SH-SY5Y (cell line): ENCODE results near the gene AGAP1.

Experiments
- GATA2 ChIP-seq: IDR thresholded peaks from 2 replicates; pipeline ENCODE4 v1.6.1; 2011; ENCODE audit warnings: mild to moderate bottlenecking, low read depth, low read length
- GATA3 ChIP-seq: IDR thresholded peaks from 2 replicates; pipeline ENCODE4 v1.6.1; 2011; ENCODE audit warnings: low read depth, mild to moderate bottlenecking, low read length, moderate library complexity

DNA sequence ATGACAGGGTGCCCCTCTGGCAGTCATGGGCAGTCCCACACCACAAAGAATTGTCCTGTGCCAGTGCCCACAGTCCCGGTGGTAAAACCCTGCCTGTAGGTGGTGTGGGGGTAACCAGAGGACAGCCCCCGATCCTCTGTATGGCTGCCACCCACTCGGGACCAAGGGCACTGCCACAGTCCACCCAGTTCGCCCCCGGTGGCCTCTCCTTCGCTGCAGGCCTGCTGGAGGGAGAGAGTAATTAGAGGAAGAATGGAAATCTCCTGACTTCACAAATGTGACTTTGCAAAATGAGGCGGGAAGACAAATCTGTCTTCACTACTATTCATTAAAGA is 663.0 kb downstream of the AGAP1 start:
- no peak for TF ChIP-seq GATA2
- no peak for TF ChIP-seq GATA3
